CD4-positive, alpha-beta T cell treated with Interleukin-12 subunit alpha and Interleukin-12 subunit beta, for 1 hour (primary cell): ENCODE measurements around the gene MCTP1.
"Not testable (repeated sequence)": the region's sequence is repeated elsewhere in the genome, so short reads cannot be mapped to it uniquely, and the experiment has no call there.

Experiments used
- DNase-seq: peaks from one replicate; pipeline ENCODE4 v3.0.0-alpha.2; 2020

Gene MCTP1

DNA sequence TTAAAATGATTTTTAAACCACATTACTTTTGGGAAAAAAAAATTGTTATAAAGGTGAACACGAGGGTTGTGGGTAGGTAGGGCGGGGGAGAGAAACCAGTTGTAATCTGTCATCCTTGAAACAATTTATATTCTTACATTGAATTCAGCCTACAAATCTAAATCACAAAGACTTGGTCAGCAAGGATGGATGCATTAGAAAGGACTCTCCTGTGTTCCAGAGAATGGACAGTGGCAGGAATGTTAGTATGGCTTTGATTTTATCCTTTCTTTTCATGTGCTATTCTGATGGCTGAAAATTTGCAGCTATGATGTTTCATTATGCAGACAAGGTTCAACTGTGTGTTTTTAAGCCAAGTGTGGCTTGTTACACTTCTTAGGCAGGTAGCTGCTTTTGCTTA, 431.8 kb downstream of the MCTP1 start:
- DNase-seq = no peak

DNA sequence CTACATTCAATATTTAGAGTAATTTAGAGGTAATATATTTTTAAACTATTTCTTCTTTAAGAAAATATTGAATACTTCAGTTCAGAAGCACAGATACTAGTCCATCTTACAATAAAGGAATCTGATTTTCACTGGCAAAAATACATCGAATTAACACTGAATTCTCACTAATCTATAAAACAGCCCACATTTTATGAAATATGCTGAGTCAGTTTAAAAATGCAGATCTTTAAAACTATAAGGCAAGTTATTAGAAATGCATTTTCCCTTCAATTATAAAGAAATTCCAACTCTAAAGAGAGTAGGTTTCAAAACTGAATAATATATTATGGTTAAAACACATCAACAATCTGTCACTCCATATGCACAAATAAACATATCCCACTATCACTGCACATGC, 433.9 kb downstream of the MCTP1 start:
- DNase-seq = no peak

GRCh38 chr5:94849821-94850736, 434.8 kb downstream of the MCTP1 start:
- peak; percentile 55 for DNase-seq

GRCh38 chr5:94849324-94849723, 435.6 kb downstream of the MCTP1 start:
- DNase-seq = no peak

- DNase-seq = no peak
These were observed 437.2 kb downstream of the MCTP1 start for GRCh38 chr5:94847726-94848125.

GRCh38 chr5:94847019-94847418, 437.9 kb downstream of the MCTP1 start:
- no peak for DNase-seq

DNA sequence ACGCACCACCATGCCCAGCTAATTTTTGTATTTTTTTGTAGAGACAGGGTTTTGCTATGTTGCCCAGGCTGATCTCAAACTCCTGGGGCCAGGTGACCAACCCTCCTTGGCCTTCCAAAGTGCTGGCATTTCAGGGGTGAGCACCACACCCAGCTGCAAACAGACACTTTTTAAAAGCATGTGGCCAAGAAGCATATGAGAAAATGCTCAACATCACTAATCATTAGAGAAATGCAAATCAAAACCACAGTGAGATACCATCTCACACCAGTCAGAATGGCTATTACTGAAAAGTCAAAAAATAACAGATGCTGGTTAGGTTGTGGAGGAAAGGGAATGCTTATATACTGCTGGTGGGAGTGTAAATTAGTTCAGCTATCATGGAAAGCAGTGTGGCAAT, 439.2 kb downstream of the MCTP1 start:
- not testable (repeated sequence) for DNase-seq

GRCh38 chr5:94841598-94842322, 443.1 kb downstream of the MCTP1 start:
- DNase-seq = no peak

DNA sequence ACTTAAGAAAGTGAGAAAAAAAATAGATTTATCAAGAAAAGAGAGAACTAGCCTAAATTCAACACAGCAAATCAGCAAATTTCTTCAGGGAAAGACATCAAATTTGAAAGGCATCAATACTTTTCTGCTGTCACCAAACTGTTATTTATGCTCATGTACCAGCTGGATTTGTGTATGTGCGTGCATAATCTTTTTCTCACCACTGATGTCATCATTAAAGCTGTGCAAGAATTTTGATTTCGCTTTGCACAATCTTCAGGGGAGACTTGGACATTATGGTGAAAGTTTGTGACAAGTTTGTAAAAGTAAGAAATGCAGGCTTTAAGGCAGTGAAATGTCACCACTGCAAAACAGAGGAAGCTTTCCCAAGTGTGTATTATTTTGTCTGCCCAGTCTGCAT, 451.0 kb downstream of the MCTP1 start:
- no peak for DNase-seq

- no peak for DNase-seq
These were observed 452.2 kb downstream of the MCTP1 start for GRCh38 chr5:94832685-94833084.

GRCh38 chr5:94830520-94830919, 454.4 kb downstream of the MCTP1 start:
- DNase-seq = no peak

GRCh38 chr5:94828222-94828621, 456.7 kb downstream of the MCTP1 start:
- DNase-seq = not testable (repeated sequence)

DNA sequence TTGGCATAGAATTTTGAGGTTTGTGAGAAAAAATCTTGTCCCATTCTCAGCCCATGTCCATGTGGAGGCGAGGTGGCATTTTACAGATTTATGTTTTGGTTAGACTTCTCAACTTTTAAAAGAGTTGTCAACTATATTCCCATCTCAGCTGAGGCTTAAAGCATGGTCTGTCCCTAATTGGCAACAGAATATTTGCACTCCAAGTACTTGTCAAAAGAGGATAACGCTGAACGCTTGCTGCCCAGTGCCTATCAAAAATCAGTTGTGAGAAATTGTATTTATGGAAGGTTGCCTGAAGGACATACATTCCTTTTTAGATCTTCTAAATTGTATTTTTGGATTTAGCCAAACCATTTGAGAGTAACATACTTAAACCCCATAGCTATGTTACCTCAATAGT, 464.4 kb downstream of the MCTP1 start:
- DNase-seq = no peak

DNA sequence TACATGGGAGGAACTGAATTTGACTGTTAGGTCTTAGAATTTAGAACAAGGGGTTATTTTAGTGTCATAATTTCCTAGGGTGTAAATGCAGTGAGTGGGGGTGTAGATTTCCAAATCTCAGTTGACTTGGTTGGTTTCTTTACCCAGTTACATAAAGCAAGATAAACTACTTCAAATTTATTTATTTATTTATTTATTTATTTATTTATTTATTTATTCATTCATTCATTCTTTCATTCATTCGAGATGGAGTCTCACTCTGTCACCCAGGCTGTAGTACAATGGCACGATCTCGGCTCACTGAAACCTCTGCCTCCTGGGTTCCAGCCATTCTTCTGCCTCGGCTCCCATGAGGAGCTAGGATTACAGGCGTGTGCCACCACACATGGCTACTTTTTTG, 466.0 kb downstream of the MCTP1 start:
- DNase-seq = no peak

- no peak for DNase-seq
These were observed 469.4 kb downstream of the MCTP1 start for GRCh38 chr5:94815313-94816039.

DNA sequence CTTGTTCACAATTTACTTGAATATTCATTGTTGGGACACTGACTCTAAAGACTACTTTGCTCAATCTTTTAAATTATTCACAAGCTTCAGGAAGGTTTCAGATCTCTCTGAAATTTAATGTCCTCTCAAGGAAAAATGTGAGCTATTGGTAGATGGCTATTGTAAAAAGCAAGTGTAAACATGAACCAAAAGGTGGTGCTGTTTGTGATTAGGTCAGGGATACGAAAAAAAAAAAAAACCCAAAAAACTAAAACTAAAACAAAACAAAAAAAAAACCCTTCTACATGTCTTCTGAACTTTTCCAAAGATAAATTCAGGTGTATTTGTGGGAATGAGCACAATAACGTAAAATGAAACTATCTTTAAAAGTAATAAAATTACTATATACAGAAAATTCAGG, 472.7 kb downstream of the MCTP1 start:
- DNase-seq = no peak

- DNase-seq = no peak
These were observed 473.6 kb downstream of the MCTP1 start for GRCh38 chr5:94811331-94811730.

- no peak for DNase-seq
These were observed 474.0 kb downstream of the MCTP1 start for GRCh38 chr5:94810877-94811276.

DNA sequence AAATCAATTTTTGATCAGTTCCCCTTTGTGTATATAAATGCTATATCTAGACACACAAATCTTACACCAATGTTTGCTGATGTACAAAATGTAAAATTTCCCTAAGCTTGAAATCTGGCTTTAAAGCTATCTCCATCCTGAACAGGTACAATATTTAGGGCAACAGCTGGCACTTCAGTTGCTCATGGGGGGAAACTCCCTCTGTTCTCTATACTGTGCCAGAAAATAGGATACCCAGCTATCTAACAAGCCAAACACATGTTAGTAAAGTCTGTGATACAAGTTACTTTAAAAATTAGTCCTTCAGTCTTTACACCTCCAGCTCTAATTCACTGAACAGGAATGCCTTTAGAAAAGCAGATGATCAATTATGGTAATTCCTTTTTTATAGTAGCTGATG, 474.6 kb downstream of the MCTP1 start:
- no peak for DNase-seq

DNA sequence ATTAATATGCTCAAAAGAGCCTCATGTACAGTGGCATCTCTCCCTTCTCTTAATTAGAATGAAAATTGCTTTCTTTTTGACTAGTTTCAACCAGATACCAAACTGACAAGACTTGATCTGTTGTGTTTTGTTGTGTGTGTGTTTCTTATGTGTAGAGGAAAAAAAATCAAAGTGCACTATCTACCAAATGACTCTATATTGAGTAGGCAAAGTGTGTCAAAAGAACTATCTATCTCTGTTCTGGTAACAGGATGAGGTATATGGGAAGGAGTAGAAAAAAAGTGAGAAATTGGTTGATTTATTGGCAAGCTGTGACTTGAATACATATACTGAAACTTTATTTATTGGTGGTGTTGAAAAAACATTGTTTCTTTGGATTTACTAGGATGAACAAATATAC, 476.4 kb downstream of the MCTP1 start:
- no peak for DNase-seq

DNA sequence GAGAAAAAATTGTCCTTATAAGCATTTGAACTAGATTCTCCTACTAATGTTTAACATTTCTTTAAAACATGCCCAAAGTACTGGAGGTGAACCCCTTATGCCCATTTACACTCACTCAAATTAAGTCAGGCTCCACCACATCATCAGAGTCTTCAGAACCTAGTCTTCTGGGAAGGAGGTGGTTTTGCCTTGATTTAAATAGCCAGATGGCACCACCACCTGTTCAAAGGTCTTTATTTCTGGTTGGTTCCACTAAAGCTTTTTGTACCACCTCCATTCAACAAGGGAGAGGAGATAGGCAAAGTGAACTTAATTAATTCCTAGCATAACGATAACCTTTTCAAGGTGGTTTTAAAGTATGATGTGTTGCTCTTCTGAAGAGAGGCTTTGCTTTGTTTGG, 476.9 kb downstream of the MCTP1 start:
- no peak for DNase-seq

DNA sequence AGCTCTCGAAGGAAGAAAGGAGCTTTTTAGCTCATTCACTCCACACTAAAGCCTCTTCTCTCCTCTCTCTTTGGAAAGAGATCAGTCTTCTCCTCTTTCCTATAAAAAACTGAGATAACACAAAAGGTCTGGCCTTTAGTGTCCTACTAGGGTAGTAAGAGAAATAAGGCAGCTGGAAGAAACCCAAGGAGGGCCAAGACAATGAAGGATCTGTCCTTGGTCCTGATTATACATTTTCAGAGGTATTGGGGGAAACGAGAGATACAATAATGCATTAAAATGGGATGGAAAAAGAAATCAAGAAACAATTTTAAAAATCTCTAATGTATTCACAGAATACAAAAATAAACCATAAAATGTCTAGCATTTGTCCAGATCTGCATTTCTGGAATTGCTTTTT, 482.4 kb downstream of the MCTP1 start:
- DNase-seq = no peak

- no peak for DNase-seq
These were observed 488.3 kb downstream of the MCTP1 start for GRCh38 chr5:94796586-94796985.

GRCh38 chr5:94793816-94794198, 491.1 kb downstream of the MCTP1 start:
- peak; percentile 1 for DNase-seq
